ENCODE measurements around the gene ARHGAP11A.

Gene ARHGAP11A

DNA sequence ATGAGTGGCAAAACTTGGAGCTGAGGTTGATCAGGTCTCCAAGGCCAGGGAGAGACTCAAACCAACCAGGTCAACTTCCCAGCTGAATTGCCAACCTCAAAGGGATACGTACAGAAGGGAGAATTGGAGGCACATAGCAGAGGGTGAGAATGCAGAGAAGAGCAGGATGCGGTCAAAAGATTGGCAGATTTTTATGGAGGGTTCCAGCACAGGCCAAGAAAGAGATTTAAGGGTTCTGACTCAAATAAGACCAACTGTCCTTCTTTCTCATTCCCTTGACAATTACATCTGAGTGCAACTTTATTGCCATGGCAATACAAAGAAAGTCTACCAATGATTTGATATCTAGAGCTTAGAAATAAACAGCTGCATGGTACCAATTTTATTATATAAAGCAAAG is 59.4 kb downstream of the ARHGAP11A start:
- H3K27ac ChIP-seq: no peak overlapping the region
- no peak overlapping the region for H3K4me3 ChIP-seq
- DNase-seq (ENCODE audit: low spot score): no peak
- TF ChIP-seq, protein P1, sequence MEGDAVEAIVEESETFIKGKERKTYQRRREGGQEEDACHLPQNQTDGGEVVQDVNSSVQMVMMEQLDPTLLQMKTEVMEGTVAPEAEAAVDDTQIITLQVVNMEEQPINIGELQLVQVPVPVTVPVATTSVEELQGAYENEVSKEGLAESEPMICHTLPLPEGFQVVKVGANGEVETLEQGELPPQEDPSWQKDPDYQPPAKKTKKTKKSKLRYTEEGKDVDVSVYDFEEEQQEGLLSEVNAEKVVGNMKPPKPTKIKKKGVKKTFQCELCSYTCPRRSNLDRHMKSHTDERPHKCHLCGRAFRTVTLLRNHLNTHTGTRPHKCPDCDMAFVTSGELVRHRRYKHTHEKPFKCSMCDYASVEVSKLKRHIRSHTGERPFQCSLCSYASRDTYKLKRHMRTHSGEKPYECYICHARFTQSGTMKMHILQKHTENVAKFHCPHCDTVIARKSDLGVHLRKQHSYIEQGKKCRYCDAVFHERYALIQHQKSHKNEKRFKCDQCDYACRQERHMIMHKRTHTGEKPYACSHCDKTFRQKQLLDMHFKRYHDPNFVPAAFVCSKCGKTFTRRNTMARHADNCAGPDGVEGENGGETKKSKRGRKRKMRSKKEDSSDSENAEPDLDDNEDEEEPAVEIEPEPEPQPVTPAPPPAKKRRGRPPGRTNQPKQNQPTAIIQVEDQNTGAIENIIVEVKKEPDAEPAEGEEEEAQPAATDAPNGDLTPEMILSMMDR (IDR thresholded peaks at IDR 0.05): no peak

DNA sequence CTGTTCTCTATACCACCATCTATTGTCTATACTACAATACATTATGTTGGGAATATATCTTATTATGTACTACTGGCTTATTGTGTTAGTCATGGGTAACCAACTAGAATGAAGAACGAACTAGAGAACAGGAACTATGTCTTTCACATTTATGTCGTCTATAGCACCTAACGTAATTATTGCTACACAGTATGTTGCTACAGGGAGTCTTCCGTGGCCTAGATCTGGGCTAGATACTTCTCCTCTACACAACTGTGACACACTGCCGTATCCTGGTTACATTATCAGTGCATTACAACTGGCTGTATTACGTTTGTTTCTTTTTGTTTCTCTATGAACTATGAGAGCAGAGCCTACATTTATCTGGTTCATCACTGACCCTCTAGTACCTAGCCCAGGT is 60.2 kb downstream of the ARHGAP11A start:
- DNase-seq (ENCODE audit: low spot score): no peak
- no peak overlapping the region for H3K27ac ChIP-seq
- no peak overlapping the region for H3K4me3 ChIP-seq
- TF ChIP-seq, protein P1 (IDR thresholded peaks at IDR 0.05): no peak

DNA sequence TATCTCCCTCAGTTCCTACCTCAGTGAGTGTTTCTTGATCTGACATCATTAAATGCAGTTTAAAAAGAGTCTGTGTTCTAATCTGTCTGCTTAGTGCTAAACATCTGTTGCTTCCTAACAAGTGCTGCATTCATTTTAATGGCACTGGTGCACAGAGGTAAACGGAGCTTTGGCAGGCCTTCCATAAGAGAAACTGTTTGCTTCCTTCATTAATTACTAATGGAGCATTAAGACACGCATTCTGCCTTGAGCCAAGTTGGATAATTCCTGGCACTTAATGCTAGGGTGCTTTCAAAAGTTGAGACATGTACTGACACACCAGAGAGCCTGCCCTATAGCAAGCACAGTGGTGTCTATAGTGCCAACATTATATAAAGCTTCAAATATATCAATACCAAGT is 60.9 kb downstream of the ARHGAP11A start:
- Histone ChIP-seq H3K4me3 (no peak overlapping the region), H3K27ac (no peak overlapping the region)
- TF ChIP-seq, protein P1 (IDR thresholded peaks at IDR 0.05): no peak
- DNase-seq (ENCODE audit: low spot score): no peak

DNA sequence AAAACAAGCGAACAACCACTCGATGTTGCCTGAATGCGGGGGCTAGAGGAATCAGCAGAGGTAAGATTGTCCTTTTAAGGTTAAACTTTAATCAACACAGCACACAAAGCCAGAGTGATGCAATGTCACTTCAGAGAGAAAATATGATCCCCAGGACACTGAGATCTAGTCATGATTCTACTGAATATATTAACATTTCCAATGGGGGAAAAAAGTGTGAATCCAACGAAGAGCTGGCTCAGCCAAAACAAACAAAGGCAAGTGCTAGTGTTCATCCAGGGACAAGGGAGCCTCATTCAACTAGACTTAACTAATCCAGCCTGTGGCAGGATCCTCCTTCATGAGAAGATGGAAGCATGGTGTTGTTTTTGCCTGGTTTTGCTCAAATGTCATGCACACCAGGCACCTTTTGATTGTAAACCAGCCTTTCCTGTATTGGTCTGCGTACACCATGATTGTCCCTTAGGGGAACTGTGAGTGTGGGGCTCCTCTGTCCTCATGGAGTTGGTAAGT is 62.0 kb downstream of the ARHGAP11A start:
- no peak overlapping the region for H3K27ac ChIP-seq
- H3K4me3 ChIP-seq: no peak overlapping the region
- TF ChIP-seq, protein P1 (IDR thresholded peaks at IDR 0.05): no peak

DNA sequence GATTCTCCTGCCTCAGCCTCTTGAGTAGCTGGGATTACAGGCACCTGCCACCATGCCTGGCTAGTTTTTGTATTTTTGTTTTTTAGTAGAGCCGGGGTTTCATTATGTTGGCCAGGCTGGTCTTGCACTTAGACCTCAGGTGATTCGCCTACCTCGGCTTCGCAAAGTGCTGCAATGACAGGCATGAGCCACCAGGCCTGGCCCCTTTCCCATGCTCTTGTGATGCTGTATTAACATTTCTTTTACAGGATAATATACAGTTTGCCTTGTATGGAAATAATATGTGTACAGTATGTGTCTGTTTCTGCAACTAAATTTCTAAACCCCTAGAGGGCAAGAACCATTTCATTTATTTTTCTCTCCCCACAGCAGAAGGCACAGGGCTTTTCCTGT is 64.0 kb downstream of the ARHGAP11A start:
- Histone ChIP-seq H3K27ac (no peak overlapping the region), H3K4me3 (no peak overlapping the region)
- TF ChIP-seq, protein P1 (IDR thresholded peaks at IDR 0.05): no peak
- no peak for DNase-seq (ENCODE audit: low spot score)

More for the DNA sequence above, 62.0 kb downstream of the ARHGAP11A start:
- DNase-seq (ENCODE audit: low spot score): no peak

DNA sequence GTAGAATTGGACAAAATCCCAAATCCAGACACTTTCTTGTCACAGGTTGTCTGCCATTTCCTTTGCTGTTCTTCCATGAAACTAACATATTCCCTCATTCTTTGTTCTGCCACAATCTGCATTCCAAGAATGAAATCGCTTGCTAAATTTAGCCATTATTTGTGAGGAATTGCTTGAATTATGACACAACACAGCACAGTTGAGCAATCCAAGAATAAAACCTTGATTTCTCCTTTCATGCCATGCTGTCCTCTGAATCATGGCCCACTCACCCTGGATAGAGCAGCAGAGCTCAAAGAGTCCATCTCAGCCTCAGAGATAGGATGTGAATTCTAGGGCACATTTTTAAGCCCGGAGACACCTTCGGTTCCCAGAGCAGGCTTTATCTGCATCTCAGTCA is 67.3 kb downstream of the ARHGAP11A start:
- Histone ChIP-seq H3K27ac (no peak overlapping the region), H3K4me3 (no peak overlapping the region)
- TF ChIP-seq, protein P1 (IDR thresholded peaks at IDR 0.05): no peak
- DNase-seq (ENCODE audit: low spot score): no peak

DNA sequence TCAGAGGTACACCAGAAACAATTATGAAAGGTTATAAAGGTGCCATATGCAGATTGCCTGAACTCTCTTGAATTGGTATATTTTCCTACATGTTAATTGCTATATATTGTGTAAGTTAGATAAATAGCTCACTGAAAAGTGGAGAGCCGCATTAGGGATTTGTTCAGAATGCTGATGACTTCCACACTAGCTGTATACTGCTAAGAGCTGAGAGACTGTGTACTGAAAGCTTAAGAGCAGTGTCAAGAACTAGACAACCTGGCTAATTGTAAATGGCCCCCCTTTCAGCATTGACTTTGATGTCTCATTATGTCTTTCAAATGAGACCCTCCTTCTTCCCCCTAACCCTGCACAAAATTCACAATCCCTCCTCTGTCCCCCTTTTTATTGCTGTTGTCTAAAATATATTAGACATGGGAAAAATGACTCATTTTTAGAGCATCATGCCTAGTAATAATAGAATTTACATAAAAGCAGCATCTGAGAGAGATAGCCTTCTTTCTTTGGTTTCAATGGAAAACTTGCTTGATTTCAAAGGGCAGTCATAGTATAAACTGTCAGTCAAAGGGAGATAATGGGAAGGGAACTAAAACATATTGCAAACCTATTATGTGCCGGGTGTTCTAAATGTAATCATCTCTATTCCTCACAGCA is 67.8 kb downstream of the ARHGAP11A start:
- TF ChIP-seq, protein P1 (IDR thresholded peaks at IDR 0.05): no peak
- H3K4me3 ChIP-seq: no peak overlapping the region
- H3K27ac ChIP-seq: no peak overlapping the region
- DNase-seq (ENCODE audit: low spot score): no peak

All from coronary artery (tissue), 2 donors.